ENCODE results near the gene LIPK.

- TF ChIP-seq, protein P1, sequence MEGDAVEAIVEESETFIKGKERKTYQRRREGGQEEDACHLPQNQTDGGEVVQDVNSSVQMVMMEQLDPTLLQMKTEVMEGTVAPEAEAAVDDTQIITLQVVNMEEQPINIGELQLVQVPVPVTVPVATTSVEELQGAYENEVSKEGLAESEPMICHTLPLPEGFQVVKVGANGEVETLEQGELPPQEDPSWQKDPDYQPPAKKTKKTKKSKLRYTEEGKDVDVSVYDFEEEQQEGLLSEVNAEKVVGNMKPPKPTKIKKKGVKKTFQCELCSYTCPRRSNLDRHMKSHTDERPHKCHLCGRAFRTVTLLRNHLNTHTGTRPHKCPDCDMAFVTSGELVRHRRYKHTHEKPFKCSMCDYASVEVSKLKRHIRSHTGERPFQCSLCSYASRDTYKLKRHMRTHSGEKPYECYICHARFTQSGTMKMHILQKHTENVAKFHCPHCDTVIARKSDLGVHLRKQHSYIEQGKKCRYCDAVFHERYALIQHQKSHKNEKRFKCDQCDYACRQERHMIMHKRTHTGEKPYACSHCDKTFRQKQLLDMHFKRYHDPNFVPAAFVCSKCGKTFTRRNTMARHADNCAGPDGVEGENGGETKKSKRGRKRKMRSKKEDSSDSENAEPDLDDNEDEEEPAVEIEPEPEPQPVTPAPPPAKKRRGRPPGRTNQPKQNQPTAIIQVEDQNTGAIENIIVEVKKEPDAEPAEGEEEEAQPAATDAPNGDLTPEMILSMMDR (IDR thresholded peaks at IDR 0.05; ENCODE audit: low read depth, low read length, missing input control): no peak
- TF ChIP-seq, protein P2, sequence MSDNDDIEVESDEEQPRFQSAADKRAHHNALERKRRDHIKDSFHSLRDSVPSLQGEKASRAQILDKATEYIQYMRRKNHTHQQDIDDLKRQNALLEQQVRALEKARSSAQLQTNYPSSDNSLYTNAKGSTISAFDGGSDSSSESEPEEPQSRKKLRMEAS (IDR thresholded peaks at IDR 0.05): no peak
- TF ChIP-seq YY1 (IDR thresholded peaks at IDR 0.05) (no peak), SP1 (IDR thresholded peaks at IDR 0.05) (no peak)
- TF ChIP-seq, protein P3, sequence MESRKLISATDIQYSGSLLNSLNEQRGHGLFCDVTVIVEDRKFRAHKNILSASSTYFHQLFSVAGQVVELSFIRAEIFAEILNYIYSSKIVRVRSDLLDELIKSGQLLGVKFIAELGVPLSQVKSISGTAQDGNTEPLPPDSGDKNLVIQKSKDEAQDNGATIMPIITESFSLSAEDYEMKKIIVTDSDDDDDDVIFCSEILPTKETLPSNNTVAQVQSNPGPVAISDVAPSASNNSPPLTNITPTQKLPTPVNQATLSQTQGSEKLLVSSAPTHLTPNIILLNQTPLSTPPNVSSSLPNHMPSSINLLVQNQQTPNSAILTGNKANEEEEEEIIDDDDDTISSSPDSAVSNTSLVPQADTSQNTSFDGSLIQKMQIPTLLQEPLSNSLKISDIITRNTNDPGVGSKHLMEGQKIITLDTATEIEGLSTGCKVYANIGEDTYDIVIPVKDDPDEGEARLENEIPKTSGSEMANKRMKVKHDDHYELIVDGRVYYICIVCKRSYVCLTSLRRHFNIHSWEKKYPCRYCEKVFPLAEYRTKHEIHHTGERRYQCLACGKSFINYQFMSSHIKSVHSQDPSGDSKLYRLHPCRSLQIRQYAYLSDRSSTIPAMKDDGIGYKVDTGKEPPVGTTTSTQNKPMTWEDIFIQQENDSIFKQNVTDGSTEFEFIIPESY (IDR thresholded peaks at IDR 0.05): no peak
Measured at GRCh38 chr10:88661577-88661976, 44.5 kb upstream of the LIPK start.
